Activated CD8-positive, alpha-beta memory T cell treated with anti-CD3 and anti-CD28 coated beads for 1 hour (primary cell): ENCODE measurements around the gene PCTP.

Experiments used
- DNase-seq, 2 donors: peaks; one replicate each; pipeline ENCODE4 v3.0.0-alpha.2; 2020; ENCODE audit warnings: low read depth in 1 of 2; ENCODE audit errors: extremely low read depth in 1 of 2

PCTP gene

GRCh38 chr17:55727275-55727674 is 23.6 kb upstream of the PCTP start:
- no peak for DNase-seq

DNA sequence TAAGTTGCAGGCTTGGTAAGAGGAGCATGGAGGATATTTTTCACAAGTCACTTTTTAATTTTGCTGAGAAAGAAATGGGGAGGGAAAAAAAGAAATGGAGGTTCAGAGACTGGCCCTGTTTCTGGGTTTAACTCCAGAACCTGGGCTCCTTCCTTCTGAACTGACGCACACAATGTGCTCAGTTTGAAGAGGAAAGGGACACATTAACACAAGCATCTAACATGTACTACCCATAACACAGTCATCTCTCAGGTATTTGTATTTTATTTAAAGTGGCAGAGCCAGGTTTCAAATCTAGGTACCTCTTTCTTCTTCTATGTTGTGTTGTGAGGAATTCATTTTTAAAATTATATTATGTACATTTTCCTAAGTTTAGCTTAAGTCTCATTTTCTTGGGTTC is 22.9 kb upstream of the PCTP start:
- DNase-seq = no peak

GRCh38 chr17:55728361-55728760 is 22.5 kb upstream of the PCTP start:
- DNase-seq = no peak

DNA sequence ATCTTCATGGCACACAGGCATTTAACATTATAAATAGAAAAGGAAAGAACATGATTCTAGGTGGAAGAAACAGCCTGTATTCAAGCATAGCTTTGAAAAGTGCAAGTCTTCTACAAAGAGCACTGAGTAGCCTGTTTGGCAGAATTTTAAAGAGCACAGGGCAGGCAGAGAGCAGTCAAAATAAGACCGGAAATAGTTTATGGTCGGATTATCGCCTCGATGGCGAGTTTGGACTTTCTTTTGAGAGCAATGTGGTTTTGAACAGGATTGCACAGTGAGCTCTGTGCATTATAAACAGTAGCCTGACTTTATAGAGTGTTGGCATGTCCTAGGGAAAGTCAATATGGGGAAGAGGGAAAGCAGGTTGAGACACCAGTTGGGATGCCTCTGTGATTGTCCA is 22.0 kb upstream of the PCTP start:
- DNase-seq = no peak

DNA sequence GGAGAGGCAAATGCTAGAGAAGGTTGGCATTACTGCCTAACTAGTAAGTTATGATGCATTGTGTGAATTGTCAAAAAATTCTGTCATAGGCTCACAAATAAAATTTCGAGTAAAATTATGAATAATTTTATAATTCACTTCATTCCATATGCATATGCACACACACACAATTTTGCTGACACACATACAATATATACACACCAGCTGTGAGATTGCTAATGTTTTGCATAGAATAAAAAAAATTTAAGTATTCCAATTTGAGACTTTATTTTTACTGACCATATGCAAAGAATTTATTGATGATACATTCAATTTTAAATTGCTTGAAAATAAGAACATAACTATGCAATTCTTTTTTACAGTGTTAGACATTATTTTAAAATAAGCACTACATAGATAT is 21.4 kb upstream of the PCTP start:
- no peak for DNase-seq

GRCh38 chr17:55730380-55730779 is 20.5 kb upstream of the PCTP start:
- DNase-seq = no peak

DNA sequence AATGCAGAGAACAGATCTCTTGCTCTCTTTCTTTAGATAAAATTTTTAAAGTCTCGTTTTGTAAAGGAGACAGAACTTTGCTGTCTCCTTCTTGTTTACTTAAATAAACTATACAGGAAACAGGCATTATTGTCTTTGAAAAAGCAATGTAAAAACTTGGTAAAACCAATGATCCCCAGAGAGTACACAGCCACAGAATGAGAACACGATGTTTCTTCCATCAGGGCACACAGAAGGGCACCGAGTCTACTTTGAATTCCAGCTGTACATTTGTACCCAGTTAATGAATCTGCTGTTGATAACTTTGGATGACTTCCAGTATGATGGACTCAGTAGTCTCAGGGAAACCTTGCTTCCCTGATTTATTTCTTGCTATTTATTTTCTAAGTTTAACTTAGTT is 20.0 kb upstream of the PCTP start:
- DNase-seq = no peak

- DNase-seq = no peak
Observed at GRCh38 chr17:55731586-55732250, 19.1 kb upstream of the PCTP start.

- no peak for DNase-seq
Observed at GRCh38 chr17:55734128-55734781, 16.6 kb upstream of the PCTP start.

DNA sequence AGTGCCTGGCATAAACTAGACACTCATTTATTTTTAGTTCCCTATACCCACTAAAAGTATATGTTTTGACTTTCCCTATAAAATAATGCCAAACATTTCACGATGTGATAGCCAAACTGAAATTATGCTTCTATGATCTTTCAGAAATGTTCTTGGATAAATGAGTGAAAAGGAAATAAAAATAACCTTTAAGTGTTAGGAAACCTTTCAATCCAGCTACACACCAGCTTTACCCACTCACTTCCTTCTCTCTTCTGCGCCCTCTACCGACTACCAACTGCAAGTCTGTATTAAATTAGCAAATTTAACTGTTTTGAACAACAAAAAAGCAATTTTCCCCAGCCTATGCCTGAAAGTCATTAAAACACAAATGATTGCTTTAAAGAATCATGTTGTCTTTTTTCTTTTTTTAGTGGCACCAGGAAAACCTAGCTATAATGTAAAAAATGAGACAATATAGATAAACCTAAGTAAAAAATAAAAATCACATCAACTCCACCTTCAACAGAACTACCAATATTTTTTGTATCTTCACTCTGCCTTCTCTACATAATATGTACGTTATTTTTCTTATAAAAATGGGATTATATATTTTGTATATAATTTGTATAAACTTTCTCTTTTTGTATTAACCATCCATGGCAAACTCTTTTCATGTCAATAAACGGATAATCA is 15.0 kb upstream of the PCTP start:
- DNase-seq = no peak

DNA sequence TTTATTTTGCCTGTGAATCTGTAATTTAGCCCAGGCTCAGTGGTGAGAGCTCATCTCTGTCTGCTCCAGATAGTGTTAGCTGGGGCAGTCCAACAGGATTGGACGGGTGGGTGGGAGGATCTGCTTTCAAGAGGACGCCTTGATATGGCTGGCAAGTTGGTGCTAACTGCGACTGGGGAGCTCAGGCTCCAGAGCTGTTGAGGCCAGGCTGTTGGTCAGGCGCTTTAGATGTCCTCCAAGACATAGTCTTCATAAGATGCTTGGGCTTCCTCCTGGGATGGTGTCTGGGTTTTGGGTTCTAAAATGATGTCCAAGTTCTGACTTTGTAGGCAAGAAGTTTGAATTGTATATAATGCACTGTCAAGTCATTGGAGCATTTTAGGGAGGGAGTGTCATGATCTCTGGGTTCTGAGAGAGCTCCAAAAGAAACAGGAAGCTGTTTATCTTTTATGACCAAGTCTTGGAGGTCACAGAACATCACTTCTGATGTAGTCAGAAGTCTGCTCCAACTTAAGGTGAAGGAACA is 12.8 kb upstream of the PCTP start:
- DNase-seq = no peak

DNA sequence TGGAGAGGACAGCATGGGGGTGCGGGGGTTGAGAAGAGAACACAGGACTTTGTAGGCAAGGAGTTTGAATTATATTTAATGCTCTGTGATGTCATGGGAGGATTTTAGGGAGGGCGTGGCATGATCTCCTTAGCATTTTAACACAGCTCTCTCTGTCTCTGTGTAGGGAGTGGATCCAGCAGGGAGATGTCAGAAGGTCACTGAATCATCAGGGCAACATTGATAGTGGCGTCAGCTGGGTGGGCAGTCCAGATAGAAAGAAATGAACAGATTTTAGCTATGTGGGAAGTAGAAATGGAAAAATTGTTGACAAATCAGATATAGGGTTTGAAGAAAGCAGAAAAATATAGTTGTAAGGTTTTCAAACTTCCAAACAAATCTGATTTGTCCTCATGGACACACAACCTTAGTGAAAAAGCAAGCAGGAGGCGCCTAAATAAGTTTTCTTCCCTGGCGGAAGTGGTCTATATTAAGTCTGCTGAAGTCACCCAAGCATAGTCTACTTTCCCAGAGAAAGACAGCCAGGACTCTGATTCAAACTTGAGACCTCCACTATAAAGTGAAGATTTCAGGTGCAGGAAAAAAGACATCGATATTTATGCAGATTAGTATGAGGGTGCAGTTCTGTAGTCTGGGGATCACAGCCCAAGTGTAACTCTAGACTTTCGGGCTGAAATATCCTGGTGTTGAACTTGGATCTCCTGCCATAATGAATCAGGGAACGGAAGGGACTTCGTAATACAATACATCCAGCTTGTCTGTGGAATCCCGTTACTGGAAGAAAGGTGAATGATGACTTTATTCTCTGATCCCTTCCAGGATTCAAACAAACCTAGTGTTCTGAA is 10.1 kb upstream of the PCTP start:
- DNase-seq = no peak

GRCh38 chr17:55741356-55741700 is 9.5 kb upstream of the PCTP start:
- DNase-seq = no peak

DNA sequence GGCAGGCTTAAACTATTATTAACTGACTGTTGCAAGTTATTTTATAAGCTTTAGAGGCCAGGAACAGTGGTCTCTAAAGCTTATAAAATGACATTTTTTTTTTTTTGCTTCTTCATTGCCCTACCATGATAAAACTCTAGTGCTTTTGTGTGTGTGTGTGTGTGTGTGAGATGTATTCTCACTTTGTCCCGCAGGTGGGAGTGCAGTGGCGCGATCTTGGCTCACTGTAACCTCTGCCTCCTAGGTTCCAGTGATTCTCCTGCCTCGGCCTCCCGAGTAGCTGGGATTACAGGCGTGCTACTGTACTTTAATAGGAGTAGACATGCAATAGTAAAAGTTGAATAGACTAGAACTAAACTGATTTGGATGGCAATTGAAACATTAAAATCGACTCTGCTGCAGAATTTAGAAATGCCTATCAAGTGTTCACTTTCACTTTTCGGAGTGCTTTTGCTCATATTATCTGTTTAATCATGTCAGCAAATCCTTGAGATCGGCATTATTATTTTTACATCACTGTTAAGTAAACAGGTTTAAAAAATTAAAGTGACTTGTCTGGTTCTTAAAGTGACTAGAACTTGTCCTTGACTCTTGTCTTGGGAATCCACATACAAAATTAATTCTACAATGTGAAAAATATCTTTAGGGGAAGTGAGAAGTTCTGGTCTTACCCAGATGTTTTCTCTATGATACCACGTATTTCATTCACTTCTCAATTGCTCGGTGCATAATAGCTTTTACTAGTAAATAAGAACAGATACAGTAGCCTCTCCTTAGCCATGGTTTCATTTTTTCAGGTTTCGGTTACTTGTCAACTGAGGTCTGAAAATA is 8.4 kb upstream of the PCTP start:
- no peak for DNase-seq

- DNase-seq = no peak
Observed at GRCh38 chr17:55743103-55743679, 7.7 kb upstream of the PCTP start.

DNA sequence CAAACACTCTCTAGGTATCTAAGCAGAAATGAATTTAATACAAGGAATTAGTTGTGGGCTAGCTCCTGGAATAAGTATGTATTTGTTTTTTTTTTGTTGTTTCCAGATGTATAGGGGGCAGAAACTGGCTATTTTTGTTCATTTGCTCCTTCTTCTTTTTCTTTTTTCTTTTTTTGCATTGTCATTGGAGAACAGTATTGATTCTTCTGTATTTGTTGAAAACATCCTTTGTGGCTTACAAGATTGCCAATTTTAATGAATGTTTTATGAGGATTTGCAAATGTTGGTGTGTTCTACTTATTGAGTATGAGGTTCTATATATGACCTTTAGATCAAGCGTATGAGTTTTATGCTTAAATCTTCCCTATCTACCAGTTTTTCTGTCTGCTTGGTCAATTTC is 5.6 kb upstream of the PCTP start:
- no peak for DNase-seq

DNA sequence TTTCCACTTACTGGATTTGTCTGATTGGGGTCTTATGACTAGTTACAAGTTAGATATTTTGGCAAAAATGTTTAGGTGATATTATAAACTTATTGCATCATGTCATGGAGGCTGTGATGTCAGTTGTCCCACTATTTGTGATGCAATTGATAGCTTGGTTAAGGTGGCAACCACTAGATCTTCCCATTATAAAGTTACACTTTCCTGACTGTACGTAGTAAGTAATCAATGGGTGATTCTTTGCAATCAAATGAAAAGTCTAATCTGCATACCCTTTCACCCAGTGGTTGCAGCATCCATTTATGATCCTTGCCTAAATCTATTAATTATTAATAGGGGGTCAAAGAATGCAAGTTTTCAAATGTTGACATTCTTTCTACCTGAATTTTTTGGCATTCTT is 4.4 kb upstream of the PCTP start:
- no peak for DNase-seq

DNA sequence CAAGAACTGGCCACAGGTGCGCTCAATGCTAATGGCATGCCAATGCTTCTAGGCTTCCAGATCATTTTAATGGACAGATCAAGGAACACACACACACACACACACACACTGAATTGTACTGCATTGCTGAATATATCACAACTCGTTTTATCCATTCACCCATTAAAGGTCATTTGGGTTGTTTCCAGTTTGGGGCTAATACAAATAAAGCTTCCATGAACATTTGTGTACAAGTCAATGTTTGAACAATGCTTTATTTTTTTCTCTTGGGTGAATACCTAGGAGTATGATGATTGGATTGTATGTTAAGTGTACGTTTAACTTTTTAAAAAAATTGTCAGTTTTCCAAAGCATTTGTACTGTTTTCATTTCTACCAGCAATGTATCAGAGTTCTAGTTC is 3.6 kb upstream of the PCTP start:
- DNase-seq = no peak

DNA sequence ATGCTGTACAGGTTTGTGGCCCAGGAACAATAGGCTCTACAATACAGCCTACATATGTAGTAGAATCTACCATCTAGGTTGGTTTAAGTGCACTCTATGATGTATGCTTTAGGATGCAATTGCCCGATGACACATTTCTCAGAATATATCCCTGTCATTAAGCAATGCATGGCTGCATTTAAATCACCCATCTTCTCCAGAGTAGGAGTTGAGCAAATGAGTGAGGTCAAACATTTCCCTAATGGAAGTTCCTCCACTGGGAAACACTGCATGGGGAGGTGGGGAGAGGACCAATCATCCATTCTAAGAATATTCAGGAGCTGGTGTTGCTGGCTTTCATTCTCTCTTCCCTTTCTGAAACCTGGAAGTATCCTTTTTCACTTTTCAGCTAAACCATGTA is 2.0 kb upstream of the PCTP start:
- DNase-seq = no peak

- no peak for DNase-seq
Observed at GRCh38 chr17:55749985-55750384, 866 bp upstream of the PCTP start.
